ENCODE measurements around the gene EEF1A2. TPM values are rescaled to one million over a fixed set of nuclear protein-coding genes. Genes with fewer than 3 reads are reported as not detected.

The EEF1A2 gene
- total and polyA plus RNA-seq, 4 donors = 0.05 to 0.12 TPM; not detected in 2

DNA sequence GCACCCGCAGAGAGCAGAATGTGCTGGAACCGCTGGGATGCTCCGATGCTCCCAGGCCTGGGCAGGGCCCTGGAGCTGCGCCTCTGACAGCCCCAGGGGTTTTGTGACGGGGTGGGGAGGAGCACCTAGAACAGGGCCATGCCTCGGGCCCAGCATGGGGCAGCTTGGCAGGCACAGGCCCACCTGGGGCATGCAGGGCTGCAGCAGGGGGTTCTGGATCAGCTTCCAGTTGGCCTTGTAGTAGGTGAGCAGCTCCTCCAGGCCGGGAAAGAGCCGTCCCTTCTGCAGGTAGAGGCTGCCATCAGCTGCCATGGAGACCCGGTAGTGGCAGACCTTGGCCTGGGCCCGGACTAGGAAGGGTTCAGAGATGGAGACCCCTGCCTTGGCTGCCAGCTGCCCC, 44.2 kb upstream of the EEF1A2 start:
- Histone ChIP-seq H3K9ac (ENCODE audit: low read depth in 1 of 2, low read length in 2 of 2) (no peak overlapping the region), H3K27me3 (ENCODE audit: control insufficient read depth in 4 of 4, insufficient read depth in 4 of 4, low read length in 3 of 4) (no peaks in the 10 kb centered on the region), H3K9me3 (ENCODE audit: control insufficient read depth in 4 of 4, low read length in 3 of 4) (no peaks in the 10 kb centered on the region), H3K4me3 (ENCODE audit: low read depth in 1 of 3, low read length in 3 of 3) (no peak overlapping the region), H3K36me3 (ENCODE audit: control insufficient read depth in 4 of 4, insufficient read depth in 3 of 4, low read depth in 1 of 4, low read length in 3 of 4) (no peaks in the 10 kb centered on the region), H3K4me1 (ENCODE audit: control insufficient read depth in 4 of 4, insufficient read depth in 4 of 4, low read length in 3 of 4) (no peaks in the 10 kb centered on the region), H3K27ac (ENCODE audit: low read depth in 1 of 2, low read length in 2 of 2) (no peak overlapping the region)
- no peak for DNase-seq (ENCODE audit: low spot score)
- no peak for TF ChIP-seq REST (IDR thresholded peaks at IDR 0.05)
- no peak for TF ChIP-seq RAD21 (IDR thresholded peaks at IDR 0.05)
- no peak for TF ChIP-seq GABPA (IDR thresholded peaks at IDR 0.05 in 1 of 2, conservative IDR thresholded peaks at IDR 0.05 in 1 of 2)
- TF ChIP-seq FOXA1 (IDR thresholded peaks at IDR 0.05) = no peak
- WGBS = 88% methylated on average over 10 of the region's 10 CpGs

GRCh38 chr20:63542696-63543095, 43.8 kb upstream of the EEF1A2 start:
- H3K36me3 ChIP-seq (ENCODE audit: control insufficient read depth in 4 of 4, insufficient read depth in 3 of 4, low read depth in 1 of 4, low read length in 3 of 4) = no peaks in the 10 kb centered on the region
- no peak overlapping the region for H3K4me3 ChIP-seq (ENCODE audit: low read depth in 1 of 3, low read length in 3 of 3)
- no peak for DNase-seq (ENCODE audit: low spot score)
- TF ChIP-seq SP1 (IDR thresholded peaks at IDR 0.05) = no peak
- no peak for TF ChIP-seq FOXA1 (IDR thresholded peaks at IDR 0.05)
- TF ChIP-seq TAF1 (conservative IDR thresholded peaks at IDR 0.05) = no peak
- no peak for TF ChIP-seq GABPA (IDR thresholded peaks at IDR 0.05 in 1 of 2, conservative IDR thresholded peaks at IDR 0.05 in 1 of 2)
- no peak for TF ChIP-seq ZBTB33 (IDR thresholded peaks at IDR 0.05)
- TF ChIP-seq, protein P1, sequence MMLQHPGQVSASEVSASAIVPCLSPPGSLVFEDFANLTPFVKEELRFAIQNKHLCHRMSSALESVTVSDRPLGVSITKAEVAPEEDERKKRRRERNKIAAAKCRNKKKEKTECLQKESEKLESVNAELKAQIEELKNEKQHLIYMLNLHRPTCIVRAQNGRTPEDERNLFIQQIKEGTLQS (IDR thresholded peaks at IDR 0.05) = no peak
- no peak for TF ChIP-seq NR2F2 (IDR thresholded peaks at IDR 0.05)
- TF ChIP-seq RAD21 (IDR thresholded peaks at IDR 0.05) = no peak
- no peak for TF ChIP-seq CTCF (IDR thresholded peaks at IDR 0.05; ENCODE audit: low read depth, low read length, missing input control)
- TF ChIP-seq RXRA (IDR thresholded peaks at IDR 0.05) = no peak
- no peak for TF ChIP-seq HNF4G (IDR thresholded peaks at IDR 0.05)
- no peak for TF ChIP-seq HNF4A (conservative IDR thresholded peaks at IDR 0.05)
- TF ChIP-seq EGR1 (IDR thresholded peaks at IDR 0.05; ENCODE audit: low read depth in 2 of 2) = no peak
- TF ChIP-seq REST (IDR thresholded peaks at IDR 0.05) = no peak
- TF ChIP-seq FOXA2 (IDR thresholded peaks at IDR 0.05) = no peak
- no peak for TF ChIP-seq YY1 (IDR thresholded peaks at IDR 0.05)
- no peak for TF ChIP-seq JUND (IDR thresholded peaks at IDR 0.05)
- no peak for TF ChIP-seq MAX (IDR thresholded peaks at IDR 0.05)
- H3K4me1 ChIP-seq (ENCODE audit: control insufficient read depth in 4 of 4, insufficient read depth in 4 of 4, low read length in 3 of 4) = peaks cover 0 to 3% (median under 1%) of the 10 kb centered on the region in 4 donors
- no peak overlapping the region for H3K9ac ChIP-seq (ENCODE audit: low read depth in 1 of 2, low read length in 2 of 2)
- no peaks in the 10 kb centered on the region for H3K27me3 ChIP-seq (ENCODE audit: control insufficient read depth in 4 of 4, insufficient read depth in 4 of 4, low read length in 3 of 4)
- no peaks in the 10 kb centered on the region for H3K9me3 ChIP-seq (ENCODE audit: control insufficient read depth in 4 of 4, low read length in 3 of 4)
- H3K27ac ChIP-seq (ENCODE audit: low read depth in 1 of 2, low read length in 2 of 2) = no peak overlapping the region
- WGBS = 90% methylated on average over 10 of the region's 10 CpGs
